Suppressor macrophage (primary cell): ENCODE results near the gene TENM4.

Source experiments
- DNase-seq, 4 experiments: peaks; one replicate each; pipeline ENCODE4 v3.0.0-alpha.2; 2020 to 2022

TENM4 gene

GRCh38 chr11:79290761-79291160 is 150.1 kb downstream of the TENM4 start:
- no peak for DNase-seq

DNA sequence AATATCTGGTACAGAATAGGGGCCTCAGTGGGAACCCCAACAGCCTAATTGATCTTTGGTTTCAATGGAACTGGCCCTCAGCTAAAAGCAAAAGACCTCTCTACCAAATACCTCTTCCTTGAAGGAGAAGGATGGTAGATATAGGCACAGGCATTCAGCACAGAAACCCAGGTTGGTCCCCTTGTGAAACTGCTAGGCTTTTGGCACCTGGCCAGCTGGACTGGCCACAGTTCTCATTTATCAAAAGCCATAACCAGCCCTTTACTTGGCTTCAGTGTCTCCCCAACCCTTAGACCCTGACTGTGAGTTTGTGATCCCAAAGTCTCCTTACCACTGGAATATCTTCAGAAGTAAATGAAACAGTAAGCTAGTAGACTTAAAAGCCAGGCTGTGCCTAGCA is 152.9 kb downstream of the TENM4 start:
- DNase-seq: peak in 2 of 4 experiments; percentile 14 to 28

- DNase-seq: no peak
Observed at GRCh38 chr11:79285756-79286155, 155.1 kb downstream of the TENM4 start.

DNA sequence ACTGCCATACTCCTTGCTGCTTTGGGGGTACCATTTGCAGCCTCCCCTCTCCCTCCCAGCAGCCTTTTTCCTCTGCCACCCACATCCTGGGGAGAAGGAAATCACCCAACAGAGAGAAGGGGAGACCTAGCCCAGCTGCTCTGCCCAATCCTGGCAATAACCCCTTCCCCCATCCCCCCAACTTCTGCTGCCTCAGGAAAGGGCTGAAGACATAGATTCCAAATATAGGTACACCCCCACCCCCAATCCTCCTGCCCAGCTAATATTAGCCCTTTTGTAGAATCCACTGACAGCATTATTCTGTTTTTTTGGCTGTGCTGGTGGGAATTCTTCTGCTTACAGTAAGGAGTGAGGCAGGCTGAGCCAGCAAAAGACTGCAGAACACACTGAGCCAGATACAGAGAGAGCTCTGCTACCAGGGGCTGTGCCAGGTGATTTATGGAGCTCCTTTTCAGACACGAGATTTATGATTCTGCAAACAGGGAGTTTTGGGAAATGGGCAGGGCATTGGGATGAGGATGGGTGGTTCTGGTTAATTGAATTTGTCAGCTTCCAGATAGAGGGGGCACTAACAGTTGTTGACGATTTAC is 164.0 kb downstream of the TENM4 start:
- no peak for DNase-seq

DNA sequence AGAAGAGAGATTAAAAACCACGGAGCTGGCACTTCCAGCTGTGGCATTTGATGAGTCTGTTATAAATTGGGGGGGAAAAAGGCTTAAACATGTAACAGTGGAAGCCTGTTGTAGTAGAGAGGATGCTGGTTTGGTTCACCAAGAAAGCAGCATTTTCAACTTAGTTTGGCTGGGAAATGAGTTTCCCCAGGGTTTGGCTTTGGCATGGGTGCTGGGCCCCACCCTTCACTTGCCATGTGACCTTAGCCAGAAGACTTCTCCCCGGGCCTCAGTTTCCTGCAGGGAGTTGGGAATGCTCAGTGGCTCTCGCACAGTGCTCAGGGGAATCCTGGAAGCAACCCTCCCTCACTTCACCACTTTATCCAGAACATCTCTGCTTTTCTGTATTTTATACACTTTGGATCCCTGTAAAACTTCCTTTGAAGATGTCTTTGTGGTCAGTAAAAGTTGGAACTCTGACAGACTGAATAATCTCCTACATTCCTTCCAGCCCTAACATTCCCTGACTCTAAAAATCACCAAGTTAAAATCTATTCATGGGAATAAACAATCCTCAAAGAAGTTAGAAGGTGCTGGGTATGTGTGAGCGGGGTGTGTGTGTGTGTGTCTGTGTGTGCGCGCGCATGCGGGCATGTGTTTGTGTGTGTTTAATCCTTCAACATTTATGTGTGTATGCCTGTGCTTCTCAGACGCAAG is 166.0 kb downstream of the TENM4 start:
- no peak for DNase-seq

DNA sequence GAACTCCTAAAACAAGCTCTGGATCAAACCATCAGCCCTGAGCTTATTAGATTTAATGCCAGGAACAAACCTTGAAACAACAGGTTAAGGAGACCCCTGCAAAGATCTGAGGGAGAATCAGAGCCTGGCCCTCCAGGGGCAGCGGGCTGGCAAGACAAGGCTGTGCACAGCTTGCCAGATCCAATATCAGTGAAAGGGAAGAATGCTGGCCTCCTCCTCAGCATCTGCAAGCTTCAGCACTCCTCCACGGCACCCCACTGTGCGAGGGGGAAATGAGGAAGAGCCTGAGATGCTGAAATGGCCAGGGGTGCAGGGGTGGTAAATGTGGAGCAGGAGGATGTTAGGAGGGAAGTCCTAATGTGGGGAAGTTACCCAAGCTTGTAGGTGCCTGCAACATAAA is 167.0 kb downstream of the TENM4 start:
- peak in 1 of 4 experiments; percentile 26 for DNase-seq

GRCh38 chr11:79269611-79270307 is 171.1 kb downstream of the TENM4 start:
- no peak for DNase-seq

- no peak for DNase-seq
Observed at GRCh38 chr11:79266396-79266795, 174.4 kb downstream of the TENM4 start.

GRCh38 chr11:79265756-79266322 is 175.0 kb downstream of the TENM4 start:
- no peak for DNase-seq

GRCh38 chr11:79264284-79264683 is 176.5 kb downstream of the TENM4 start:
- DNase-seq: no peak

DNA sequence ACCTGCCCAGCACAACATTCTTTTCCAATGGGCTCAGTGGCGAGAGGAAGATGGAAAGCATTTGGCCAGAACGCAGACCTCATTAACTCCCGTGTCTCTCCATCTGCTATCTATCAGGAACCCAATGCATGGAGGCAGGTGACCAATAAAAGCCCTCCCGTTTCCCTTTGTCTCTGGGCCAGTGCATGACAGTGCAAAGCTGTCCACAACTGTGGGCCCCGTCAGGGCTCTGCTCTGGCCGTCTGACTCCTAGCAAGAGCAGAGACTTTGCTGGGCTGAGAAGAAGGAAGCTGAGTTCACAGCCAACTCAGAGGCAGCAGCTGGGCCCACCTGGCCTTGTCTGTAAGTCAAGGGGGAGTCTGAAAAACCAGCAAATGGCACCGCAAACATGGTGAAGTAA is 177.8 kb downstream of the TENM4 start:
- DNase-seq: no peak

GRCh38 chr11:79262221-79262620 is 178.6 kb downstream of the TENM4 start:
- no peak for DNase-seq

DNA sequence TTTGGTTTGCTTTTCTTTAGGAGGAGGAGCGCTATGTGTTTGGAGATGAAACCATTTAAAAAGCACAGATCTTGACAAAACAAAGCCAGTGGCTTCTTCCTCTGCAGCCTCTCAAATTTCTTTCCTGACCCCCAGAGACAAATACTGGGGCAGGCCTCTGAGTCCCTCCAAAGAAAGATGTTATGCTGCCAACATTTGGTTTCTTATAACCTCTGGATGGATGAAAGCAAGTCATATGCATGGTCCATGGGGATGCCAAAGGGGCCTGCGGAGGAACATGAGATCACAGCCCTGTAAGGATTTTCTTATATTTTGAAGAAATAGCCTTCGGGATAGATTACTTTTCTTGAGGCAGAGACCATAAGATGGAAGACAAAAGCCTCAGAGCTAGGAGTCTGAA is 179.1 kb downstream of the TENM4 start:
- DNase-seq: no peak

DNA sequence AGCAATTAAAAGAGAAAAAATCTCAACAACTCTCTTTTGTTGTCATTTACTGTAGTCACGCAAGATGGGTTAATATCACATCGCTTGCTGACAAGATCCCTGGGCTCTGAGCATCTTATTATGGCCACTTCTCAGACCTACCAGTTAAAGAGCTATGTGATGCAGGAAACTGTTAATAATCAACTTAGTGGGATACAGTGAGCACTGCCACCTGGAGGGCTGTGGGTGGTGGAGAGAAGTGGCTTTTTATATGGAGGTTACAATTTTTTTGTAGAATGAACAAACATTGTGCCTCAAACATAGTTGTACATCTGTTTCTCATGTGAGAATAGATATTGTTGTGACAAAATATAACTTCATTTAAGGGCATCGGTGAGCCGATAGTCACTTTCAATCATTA is 181.0 kb downstream of the TENM4 start:
- DNase-seq: no peak

GRCh38 chr11:79258576-79258975 is 182.3 kb downstream of the TENM4 start:
- no peak for DNase-seq

GRCh38 chr11:79255965-79256364 is 184.9 kb downstream of the TENM4 start:
- no peak for DNase-seq

DNA sequence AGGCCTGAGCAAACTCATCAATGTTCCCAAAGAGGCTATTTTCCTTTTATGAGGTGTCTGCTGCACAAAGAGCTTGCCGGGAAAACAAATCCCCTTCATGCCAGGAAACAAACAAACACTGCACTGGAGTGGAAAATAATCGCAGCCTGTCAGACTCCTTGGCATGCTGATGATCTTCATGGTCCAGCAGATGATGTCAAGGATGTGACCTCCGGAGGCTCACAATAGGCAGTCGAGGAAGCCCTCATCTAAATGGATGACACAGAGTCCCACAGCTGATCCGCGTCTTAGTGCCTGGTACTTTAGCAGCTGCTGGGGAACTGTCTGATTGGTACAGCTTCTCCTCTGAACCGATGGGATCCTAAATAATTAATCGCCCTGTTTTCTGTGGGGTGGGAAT is 187.6 kb downstream of the TENM4 start:
- no peak for DNase-seq

DNA sequence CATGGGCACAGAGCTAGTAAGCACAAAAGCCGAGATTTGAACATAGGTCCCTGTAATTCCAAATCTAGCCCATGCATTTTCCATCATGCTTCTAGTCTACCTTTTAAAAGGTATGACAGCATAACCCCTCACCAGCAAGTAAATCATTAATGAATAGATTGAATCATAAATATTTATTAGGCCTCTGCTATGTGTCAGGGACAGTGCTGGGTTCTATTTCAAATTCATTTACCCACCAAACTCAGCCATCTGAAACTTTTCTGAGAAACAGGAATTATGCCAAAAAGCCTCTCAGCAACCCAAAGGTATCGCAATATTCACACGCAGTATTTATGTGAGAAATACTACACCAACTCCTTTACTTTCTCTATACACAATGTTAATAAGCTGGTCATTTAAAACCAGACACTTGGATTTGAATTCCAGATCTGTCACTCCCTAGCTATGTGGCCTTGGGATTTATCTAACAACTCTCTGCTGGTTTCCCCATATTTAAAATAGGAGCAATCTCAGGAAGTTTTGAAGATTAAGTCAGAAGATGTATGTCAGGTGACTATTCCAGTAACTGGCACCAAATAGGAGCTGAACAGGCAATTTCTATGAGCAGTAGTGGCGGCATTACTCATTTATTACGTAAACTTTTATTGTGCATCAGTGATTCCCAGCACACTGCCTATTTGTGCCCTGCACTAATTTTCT is 191.4 kb downstream of the TENM4 start:
- DNase-seq: no peak

- DNase-seq: no peak
Observed at GRCh38 chr11:79244798-79245197, 196.0 kb downstream of the TENM4 start.

DNA sequence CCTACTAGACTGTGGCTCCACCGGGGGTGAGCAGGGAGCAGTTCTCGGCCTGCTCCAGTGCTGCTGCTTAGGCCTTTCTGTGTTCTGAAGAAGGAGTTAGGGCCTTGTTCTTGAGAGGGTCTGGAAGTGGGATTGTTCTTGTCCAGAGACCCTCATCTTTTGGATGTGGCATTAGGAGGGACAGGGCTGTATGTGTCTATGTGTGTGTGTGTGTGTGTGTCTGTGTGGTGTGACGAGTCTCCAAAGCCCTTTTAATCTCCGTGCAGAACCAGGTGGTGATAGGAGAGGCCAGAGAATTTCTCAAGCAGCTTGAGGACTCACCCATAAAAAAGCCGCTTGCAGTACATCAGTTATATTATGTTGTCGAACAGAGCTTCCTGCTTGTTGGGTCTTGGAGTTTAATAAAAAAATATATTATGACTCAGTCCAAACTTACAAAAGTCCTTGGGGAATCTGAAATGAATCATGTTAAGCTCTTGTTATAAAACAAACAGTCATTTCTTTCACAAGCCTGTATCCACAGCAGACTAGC is 196.5 kb downstream of the TENM4 start:
- DNase-seq: no peak

- DNase-seq: no peak
Observed at GRCh38 chr11:79243422-79244210, 197.2 kb downstream of the TENM4 start.

GRCh38 chr11:79242616-79243015 is 198.2 kb downstream of the TENM4 start:
- no peak for DNase-seq
